GM19372 (cell line): ENCODE data around the gene MOV10L1.

ENCODE experiments used
- ATAC-seq: cut with Tn5 transposase; IDR thresholded peaks from one replicate; pipeline ENCODE4 v1.9.1; 2021; ENCODE audit warnings: mild to moderate bottlenecking, low read depth, moderate library complexity; ENCODE audit not compliant: unreplicated experiment

Gene MOV10L1

DNA sequence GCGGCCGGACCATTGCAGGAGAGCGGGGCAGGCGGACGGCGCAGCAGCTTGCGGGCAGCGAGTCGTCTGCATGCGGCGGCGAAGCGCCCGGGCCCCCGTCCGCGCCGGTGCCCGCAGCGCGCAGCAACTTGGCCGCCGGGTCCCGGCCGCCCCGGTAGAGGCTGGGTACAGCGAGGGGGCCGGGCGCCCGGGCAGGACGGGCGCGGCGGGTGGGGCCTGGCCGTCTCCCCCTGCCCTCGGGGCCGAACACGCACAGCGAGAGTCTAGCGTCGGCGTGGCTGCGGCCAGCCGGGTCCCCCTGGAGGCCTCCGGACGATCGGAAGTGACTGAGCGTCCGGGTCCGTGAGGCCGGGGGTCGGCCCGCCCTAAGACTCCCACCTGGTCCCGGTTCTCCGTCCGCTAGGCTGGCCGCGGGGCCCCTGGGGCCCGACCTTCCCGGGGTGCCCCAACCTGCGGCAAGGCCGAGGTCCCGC, 95.1 kb downstream of the MOV10L1 start:
- ATAC-seq, result no peak

DNA sequence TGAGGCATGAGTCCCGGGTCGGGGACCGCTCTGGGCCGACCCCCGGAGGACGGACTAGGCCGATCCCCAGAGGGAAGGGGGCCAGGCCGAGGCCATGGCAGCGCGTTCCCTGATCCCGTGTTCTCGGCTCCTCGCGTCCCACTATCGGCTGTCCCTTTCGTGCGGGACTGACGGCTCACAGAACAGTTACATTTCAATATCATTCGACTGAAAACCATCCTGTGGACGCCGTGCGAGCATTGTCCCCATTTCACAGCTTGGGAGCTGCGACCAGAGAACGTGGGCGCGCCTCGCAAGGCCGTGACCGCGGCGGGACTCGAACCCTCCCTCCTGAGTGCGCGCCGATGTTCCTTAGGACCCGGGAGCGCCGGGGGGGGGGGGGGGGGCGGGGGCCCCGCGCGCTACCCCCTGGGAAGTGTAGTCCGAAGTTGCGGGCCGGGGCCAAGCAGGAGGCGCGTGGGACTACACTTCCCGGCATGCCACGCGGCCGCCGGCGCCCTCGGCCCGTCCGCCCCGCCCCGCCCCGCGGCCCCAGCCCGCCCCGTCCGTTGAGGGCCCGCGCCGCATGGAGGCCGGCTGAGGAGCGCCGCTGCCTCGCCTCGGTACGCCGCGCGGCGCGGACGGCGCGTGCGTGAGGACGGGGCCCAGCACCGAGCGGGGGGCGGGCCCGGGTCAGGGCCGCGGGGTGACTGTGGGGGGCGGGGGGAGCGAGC, 95.7 kb downstream of the MOV10L1 start, which contains the start of gene TRABD:
Gene TRABD, plus strand, starts transcription at position 539 of the 713 bp plus-strand sequence. CDS start 7,148 bp downstream, outside the sequence.
- ATAC-seq, result peak; percentile 39

DNA sequence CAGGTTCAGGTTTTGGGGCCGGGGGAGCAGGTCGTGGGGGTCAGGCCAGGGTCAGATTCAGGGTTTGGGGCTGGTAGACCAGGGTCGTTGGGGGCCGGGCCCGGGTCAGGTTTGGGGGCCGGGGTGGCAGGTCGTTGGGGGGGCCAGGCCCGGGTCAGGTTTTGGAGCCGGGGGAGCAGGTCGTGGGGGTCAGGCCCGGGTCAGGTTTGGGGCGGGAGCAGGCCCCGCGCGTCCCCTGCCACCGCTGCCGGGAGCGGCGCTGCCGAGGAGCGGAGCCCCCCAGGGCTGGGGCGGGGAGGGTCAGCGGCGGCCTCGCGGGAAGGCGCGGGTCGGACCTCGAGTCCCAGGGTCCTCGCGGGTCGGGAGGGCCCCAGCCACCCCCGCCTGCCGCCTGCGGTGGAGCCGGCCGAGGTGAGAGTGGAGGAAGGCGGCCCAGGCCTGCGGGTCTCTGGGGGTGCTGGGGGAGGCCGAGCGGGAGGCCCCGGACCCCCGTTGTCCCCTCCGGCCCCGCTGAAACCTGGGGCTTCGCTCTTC, 96.4 kb downstream of the MOV10L1 start:
- ATAC-seq, result no peak

DNA sequence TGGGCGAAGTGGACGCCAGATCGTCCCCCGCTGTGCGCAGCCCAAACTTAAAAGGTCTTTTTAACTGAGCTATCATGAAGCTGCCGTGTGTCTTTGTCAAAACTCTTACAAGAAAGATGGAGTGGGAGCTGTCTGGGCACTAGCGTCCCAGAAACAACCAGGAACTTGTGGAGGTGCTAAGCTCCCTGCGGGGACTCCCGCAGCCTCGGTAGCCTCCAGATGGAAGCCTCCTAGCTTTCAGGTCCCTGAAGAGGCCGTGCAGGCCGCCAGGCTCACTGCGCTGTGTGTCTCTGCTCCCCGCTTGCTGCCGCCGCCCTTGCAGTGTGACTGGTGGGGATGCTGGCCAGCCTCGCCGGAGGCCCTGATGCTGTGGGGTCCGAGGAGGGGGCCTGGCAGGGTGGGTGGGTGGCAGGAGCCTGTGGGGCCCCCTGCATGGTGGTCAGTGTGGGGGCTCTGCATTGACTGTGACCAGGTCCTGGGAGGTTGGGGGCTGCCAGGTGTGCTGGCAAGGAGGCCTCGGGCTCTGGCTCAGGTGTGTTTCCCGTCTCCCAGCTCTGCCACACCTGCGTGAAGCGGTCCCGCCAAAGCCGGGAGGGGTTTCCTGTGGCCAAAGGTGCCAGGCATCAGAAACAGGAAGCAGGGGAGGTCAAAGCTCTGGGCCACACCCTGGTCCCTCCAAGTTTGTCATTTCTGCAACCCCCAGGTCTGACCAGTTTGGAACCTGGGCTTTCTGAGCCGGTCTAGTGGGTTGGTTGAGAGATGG, 97.1 kb downstream of the MOV10L1 start:
- ATAC-seq, result no peak

DNA sequence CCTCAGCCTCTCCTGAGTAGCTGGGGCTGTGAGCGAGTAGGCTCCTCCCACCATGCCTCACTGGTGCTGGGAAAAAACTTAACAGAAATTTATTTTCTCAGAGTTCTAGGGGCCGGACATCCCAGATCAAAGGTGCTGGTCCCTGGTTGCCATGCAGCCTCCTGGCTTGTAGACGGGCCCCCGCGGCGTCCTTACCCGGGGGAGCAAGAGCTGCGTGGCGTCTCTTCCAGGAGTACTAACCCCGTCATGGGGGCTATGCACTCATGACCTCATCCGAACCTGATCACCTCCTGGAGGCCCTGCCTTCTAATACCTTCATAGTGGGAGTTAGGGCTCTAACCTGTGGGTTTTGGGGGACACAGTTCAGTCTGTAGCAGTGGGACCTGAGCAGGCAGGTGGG, 98.5 kb downstream of the MOV10L1 start:
- no peak for ATAC-seq

DNA sequence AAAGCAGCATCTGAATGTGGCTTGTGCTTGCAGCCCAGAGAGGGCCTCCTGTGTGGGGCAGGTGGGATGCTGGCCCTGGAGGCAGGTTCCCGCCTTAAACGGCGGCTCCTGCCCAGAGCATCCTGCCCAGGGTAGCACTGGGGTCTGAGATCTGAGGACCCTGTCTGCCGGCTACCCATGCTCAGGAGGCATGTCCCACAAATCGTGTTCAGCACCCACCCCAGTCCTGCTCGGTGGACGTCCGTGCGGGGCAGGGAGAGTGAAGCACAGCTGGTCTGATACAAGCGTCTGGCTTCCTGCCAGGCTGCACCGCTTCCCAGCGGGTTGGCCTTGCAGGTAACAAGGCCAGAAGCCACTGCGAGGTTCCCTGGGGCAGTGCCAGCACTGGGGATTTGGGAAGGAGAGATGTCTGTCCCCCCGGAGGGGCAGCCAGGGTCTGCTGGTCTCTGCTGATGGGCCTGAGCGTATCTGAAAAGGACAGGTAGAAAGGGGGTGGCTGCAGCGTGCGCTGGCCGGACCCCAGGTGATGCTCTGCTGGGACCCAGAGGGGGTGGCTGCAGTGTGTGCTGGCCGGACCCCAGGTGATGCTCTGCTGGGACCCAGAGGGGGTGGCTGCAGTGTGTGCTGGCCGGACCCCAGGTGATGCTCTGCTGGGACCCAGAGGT, 99.5 kb downstream of the MOV10L1 start:
- no peak for ATAC-seq

DNA sequence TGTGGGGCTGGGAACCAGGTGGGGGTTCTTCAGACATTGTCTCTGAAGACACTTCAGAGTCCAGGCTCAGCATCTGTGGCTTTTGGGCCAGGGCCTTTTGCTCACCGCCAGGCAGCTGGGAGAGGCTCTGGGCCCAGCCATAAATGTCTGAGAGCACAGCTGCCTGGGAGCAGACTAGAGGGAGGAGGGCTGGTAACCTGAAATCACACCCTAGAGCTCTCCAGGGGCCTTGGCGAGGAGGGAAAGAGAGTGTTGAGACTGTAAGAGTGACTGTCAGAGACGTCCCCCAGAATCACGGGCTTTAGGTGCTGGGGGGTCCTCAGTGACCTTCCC, 100.0 kb downstream of the MOV10L1 start:
- ATAC-seq, result no peak

DNA sequence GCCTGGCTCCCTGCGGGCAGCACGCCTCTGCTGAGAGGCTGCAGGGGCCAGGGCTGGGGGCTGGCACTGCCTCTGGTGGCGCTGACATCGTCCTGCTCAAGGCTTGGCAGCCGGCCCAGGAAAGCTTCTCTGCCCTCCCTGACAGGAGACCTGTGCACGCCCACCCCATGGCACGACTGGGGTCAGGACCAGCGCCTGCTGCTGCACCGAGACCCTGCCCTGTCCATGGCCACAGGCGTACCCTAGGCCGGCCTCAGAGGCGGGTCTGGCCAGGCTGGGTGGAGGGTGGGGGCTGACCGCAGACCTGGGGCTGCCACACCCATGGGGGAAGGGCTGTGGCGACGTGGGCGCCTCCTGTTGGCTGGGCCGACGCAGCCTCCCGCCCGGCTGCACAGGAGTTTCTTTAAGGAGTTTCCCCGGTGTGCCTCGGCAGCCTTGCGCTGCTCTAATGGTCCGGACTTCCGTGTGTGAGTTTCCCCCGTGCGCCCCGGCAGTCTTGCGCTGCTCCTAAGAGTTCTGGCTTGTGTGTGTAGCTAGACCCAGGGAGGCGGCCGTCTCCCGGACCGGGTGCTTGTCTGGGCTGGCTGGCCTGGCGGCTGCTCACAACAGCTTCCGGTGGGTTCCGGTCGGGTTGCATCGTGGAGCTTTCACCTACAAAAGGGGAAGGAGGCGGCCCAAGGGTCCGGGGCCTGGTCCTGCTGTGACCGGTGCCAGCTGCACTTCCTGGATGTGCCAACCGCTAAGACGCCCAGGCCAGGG, 100.6 kb downstream of the MOV10L1 start:
- no peak for ATAC-seq

DNA sequence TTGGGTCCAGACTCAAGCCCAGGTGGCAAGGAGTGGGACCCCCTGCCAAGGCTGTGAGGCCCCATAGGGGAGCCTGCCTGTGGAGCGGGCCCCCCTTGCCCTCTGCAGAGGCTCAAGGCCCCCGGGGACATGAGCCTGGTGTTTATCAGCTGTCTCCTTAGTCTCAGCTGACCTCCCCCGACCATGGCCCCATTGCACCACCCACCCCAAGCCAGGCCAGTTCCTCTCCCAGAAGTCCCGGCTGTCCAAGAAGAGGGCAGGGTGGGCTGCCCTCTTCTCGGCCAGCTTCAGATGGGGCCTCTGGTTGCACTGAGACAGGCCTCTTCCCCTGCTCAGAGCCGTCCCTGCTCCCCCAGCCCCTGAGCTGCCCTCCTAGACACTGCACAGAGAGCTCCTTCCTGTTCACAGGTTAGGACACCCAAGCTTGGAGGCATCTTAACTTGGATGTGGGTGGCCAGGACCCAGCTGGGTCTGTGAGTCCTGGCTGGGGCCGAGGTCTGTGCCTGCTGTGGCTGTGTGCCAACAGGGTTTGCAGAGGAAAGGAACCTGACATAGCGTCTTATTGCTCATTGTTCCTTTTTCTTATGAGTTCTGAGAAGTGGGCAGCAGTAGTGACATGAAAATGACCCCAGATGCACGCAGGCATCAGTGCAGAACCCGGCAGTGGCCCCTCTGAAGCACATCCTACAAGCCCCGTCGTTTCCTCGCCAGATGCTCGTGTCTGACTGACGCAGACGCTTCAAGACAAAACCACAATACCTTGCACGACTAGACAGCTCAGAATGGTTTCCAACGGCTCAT, 101.3 kb downstream of the MOV10L1 start:
- ATAC-seq, result no peak

DNA sequence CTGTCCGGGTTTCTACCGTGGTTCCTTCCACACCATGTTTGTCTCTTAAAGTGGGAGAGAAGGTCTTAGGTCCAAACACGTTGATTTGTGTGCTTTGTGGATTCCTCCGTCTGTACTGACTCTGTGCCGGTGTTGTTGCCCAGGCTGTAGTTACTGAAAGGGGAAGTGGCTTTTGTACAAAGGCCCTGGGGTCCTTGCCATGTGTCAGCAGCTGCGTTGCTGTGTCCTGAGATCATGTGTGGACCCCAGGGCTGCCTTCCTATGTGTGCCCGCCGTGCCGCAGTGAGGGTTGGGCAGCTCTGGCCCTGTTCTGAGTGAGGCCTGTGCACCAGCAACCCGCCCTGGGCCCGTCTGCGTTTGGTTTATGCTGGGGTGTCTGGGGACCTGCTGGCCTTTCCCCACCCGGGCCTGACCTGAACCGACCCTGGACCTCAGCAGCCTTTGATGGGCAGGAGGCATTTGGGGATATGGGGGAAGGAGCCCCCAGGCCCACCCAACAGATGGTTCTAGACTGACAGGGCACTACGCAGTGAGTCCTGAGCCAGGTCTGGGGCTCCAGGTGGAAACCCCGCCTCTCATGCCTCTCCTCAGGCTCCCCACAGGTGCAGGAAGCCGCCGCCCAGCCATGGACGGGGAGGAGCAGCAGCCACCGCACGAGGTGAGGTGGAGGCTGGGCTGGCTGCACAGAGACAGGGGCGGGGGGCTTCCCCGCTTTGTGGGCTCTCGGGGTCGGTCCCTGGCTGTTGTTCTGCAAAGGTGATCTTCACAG, 102.8 kb downstream of the MOV10L1 start:
- ATAC-seq, result no peak

DNA sequence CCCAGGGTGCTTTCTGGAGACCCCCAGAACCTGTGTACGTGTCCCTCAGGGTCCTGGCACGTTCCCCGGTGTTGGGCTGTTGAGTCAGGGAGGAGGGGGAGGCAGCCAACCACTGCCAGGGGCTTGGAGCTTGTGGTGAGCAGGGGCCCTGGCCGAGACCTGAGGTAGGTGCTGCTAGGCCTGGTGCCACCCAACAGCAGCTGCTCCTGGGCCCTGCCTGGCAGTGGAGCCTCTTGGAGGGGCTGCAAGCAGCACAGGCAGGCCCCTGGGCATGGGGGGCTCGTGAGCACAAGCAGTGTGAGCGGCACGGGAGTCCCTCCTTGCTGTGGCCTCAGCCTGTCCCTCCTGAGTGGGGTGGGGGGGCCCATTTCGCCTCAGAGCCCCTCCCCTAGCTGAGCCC, 103.8 kb downstream of the MOV10L1 start:
- ATAC-seq, result no peak

DNA sequence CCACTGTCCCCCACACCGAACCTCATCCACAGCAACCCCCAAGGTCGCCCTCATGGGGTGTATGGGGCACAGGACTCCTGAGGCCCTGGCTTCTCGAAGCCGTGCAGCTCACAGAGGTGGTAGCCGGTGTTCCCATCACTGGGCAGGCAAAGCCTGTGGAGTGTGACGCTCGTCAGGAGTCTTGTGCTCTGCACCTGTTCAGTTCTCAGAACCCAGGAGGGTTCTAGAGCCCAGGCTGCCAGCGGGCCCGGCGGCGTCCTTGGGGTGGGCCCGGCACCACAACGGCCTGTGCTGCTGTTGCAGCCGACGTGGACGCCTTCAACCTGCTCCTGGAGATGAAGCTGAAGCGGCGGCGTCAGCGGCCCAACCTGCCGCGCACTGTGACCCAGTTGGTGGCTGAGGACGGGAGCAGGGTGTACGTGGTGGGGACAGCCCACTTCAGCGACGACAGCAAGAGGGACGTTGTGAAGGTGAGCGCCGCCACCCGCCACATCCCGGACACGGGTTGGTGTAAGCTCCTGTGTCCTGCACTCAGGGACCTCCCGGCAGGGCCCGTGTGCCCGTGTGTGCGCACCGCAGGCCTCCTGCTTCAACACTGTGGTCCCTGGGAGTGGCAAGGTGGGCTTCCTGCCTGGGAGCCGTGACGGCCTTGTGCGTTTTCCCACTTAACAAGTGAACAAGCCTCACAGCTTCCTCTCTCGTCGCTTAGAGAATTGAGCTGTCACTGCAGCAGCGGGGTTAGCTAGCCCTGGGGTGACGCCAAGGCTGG, 104.4 kb downstream of the MOV10L1 start:
- ATAC-seq, result no peak

DNA sequence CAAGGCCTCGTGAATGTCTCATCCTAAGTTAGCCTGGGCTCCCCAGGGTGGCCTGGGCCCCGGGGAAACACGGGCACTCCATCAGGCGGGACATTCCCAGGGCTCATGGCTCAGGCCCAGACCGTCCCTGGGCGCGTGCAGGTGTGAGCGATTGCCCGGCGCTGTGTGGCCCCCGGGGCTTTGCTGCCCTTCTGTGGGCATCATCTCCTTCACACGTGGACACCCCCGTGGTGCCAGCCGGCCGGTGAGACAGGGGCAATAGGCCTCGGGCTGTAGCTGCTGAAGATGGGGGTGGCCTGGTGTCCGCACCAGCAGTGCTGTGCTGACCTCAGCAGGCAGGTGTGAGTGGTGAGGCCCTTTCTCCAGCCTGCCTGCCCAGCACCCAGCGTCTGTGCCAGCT, 106.5 kb downstream of the MOV10L1 start:
- no peak for ATAC-seq

DNA sequence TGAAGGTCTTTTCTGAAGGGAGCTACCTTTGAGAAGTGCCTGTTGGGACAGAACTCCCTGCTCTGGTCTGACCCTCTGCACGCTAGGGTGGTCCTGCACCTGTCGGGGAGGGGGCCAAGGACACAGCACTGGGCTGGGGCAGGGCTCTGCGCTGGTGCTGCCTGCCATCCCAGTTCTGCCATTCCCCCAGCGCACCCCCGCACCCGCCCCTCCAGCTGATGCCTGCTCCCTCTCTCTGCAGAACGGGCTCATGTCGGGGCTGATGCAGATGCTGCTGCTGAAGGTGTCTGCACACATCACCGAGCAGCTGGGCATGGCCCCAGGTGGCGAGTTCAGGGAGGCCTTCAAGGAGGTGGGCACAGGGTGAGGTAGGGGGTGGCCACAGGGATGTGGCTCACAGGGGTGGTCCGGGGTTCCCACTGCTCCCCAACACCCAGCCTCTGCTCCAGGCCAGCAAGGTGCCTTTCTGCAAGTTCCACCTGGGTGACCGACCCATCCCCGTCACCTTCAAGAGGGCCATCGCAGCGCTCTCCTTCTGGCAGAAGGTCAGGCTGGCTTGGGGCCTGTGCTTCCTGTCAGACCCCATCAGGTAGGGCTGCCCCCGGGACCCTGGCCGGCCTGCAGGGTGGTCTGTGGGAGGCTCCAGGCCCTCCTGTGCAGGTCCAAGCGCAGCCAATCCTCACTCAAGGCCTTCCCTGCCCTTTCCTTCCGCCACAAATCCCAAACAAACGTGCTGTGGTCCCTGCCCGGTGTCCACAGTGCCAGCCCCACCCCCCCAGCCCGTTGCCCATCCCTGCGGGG, 107.4 kb downstream of the MOV10L1 start:
- no peak for ATAC-seq

DNA sequence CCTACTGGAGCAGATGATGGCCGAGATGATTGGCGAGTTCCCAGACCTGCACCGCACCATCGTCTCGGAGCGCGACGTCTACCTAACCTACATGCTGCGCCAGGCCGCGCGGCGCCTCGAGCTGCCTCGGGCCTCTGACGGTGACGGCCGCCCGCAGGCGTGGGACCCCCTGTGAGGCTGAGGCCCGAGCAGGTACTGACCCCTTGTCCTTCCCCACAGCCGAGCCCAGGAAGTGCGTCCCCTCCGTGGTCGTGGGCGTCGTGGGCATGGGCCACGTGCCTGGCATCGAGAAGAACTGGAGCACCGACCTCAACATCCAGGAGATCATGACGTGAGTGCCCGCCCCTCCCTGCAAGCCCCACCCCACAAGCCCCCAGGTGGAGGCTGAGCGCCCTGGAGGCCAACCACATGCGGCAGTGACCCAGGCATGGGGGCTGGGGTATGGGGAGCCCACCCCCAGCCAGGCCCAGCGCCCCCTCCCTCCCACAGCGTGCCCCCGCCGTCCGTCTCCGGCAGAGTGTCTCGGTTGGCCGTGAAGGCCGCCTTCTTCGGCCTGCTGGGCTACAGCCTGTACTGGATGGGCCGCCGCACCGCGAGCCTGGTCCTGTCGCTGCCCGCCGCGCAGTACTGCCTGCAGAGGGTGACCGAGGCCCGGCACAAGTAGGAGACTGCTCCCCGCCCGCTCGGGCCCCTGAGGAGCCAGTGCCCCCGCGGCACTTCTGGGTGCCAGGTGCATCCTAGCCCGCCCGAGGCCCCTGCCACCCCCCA, 108.2 kb downstream of the MOV10L1 start:
- no peak for ATAC-seq

DNA sequence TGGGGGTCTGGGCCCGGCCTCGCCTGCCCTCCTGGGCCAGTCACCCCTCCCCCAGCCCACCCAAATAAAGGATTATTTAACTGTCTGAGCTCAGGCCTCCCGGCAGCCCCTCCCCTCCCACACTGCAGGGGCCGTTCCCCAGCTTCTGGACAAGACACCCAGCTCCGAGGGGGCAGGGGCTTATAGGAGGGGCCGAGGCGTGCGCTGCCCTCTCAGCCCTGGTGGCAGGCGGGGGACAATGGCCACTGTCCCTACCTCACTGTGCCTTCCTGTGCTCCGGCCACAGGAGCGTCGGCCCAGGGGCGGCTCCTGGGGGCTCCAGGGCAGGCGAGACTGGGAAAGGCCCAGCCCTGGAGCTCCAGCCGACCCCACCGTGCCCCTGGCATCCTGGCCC, 108.8 kb downstream of the MOV10L1 start:
- ATAC-seq, result no peak

DNA sequence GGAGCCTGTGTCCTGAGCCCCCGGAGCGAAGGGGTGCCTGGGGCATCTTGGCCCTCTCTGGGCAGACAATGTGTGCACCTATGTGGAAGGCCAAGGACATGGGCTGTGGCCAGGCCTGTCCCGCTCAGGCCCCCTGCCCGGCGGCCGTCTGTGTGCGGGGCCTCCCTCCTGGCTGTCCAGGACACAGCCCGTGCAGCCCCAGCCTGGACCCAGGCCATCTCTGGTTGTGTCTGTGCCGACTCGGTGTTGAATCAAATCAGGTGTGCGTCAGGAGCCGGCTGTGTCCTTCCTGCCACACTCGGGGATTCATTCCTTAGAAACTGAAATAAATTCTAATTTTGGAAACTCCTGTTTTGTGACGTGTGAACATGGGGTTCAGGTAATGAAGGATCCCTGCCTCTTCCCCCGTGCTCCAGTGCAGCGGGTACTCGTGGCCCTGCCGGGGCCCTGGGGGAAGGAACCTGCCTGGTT, 109.5 kb downstream of the MOV10L1 start:
- ATAC-seq, result no peak
